Keratinocyte (primary cell): ENCODE data around the gene ERG28. TPM values are rescaled to one million over a fixed set of nuclear protein-coding genes. Genes with fewer than 3 reads are reported as not detected.

Experiments used
- DNase-seq: peaks from one replicate; pipeline ENCODE4 v3.0.0-alpha.2; 2011; ENCODE audit warnings: low read depth, missing footprints, low spot score
- FAIRE-seq: peaks from 2 replicates; lab custom pipeline; 2011; peaks lifted over from hg19 to GRCh38; lab: Jason Lieb, UNC
- H2AFZ ChIP-seq: 2 replicates; pipeline ENCODE4 v1.6.0; 2012; ENCODE audit warnings: low read length, control low read depth, inconsistent platforms; ENCODE audit not compliant: control insufficient read depth
- H3K27ac ChIP-seq: 2 replicates; pipeline ENCODE4 v1.5.1; 2011; ENCODE audit warnings: low read length; ENCODE audit not compliant: control insufficient read depth, insufficient read depth
- H3K27me3 ChIP-seq: 3 replicates; pipeline ENCODE4 v1.6.0; 2011; ENCODE audit warnings: low read length; ENCODE audit not compliant: control insufficient read depth, insufficient read depth; ENCODE audit errors: extremely low read depth
- H3K36me3 ChIP-seq, 2 experiments: 2 replicates in 1 of 2; 3 replicates in 1 of 2; pipeline ENCODE4 v1.5.1; 2011; ENCODE audit warnings: low read length in 2 of 2, mild to moderate bottlenecking in 1 of 2; ENCODE audit not compliant: control insufficient read depth in 2 of 2, insufficient read depth in 2 of 2; ENCODE audit errors: extremely low read depth in 1 of 2
- H3K4me1 ChIP-seq: 3 replicates; pipeline ENCODE4 v1.5.1; 2011; ENCODE audit warnings: low read length; ENCODE audit not compliant: control insufficient read depth, insufficient read depth; ENCODE audit errors: extremely low read depth
- H3K4me2 ChIP-seq: 3 replicates; pipeline ENCODE4 v1.6.0; 2011; ENCODE audit warnings: low read depth, low read length; ENCODE audit not compliant: control insufficient read depth, insufficient read depth; ENCODE audit errors: extremely low read depth
- H3K4me3 ChIP-seq, 3 experiments: fragments of 200-600 bp in 1 of 3; sonication (generic) in 1 of 3; 2 replicates in 2 of 3; 3 replicates in 1 of 3; pipeline ENCODE4 v1.5.1; 2011 to 2016; ENCODE audit warnings: low read length in 3 of 3, mild to moderate bottlenecking in 3 of 3, control low read depth in 2 of 3, inconsistent platforms in 1 of 3, low read depth in 1 of 3, mixed read lengths in 1 of 3, mixed run types in 1 of 3, moderate library complexity in 1 of 3; ENCODE audit not compliant: control insufficient read depth in 2 of 3, insufficient read depth in 2 of 3; ENCODE audit errors: extremely low read depth in 1 of 3
- H3K79me2 ChIP-seq: 2 replicates; pipeline ENCODE4 v1.6.0; 2012; ENCODE audit warnings: low read length; ENCODE audit not compliant: control insufficient read depth, insufficient read depth
- H3K9ac ChIP-seq: 3 replicates; pipeline ENCODE4 v1.6.0; 2011; ENCODE audit warnings: low read length; ENCODE audit not compliant: control insufficient read depth, insufficient read depth; ENCODE audit errors: extremely low read depth
- H3K9me1 ChIP-seq: 3 replicates; pipeline ENCODE4 v1.6.0; 2011; ENCODE audit warnings: low read length; ENCODE audit not compliant: control insufficient read depth, insufficient read depth; ENCODE audit errors: extremely low read depth
- H3K9me3 ChIP-seq: 2 replicates; pipeline ENCODE4 v1.5.1; 2012; ENCODE audit warnings: low read depth, low read length; ENCODE audit not compliant: control insufficient read depth
- H4K20me1 ChIP-seq: 3 replicates; pipeline ENCODE4 v1.6.0; 2011; ENCODE audit warnings: low read length; ENCODE audit not compliant: control insufficient read depth, insufficient read depth; ENCODE audit errors: extremely low read depth
- CTCF ChIP-seq, 3 experiments: IDR thresholded peaks in 1 of 3; conservative IDR thresholded peaks in 1 of 3; optimal IDR thresholded peaks in 1 of 3; 2 replicates in 2 of 3; 3 replicates in 1 of 3; pipeline versions ENCODE3 to v1.5.1; 2011; ENCODE audit warnings: low read length in 3 of 3, mild to moderate bottlenecking in 3 of 3, moderate library complexity in 2 of 3, control low read depth in 1 of 3, inconsistent platforms in 1 of 3; ENCODE audit not compliant: insufficient read depth in 2 of 3; ENCODE audit errors: extremely low read depth in 1 of 3
- EZH2 ChIP-seq: IDR thresholded peaks from one replicate; pipeline ENCODE4 v1.6.1; 2012; ENCODE audit warnings: inconsistent platforms, mild to moderate bottlenecking, low read length, moderate library complexity
- dilution Hi-C: fragments of 300-500 bp; cut with MboI; formaldehyde crosslinking; loops from one replicate; pipeline ENCODE4 v1.7.0; 2020; ENCODE audit warnings: low sequenced_read_pairs; ENCODE audit not compliant: extremely low pct_ligation_motif_present
- polyA plus RNA-seq, 5 experiments: library from polyadenylated mRNA; depleted of rRNA in 3 of 5; stranded (reverse) in 3 of 5; stranded (forward) in 1 of 5; unstranded in 1 of 5; fragments of >200 nt; gene quantifications; 1 replicate in 1 of 5; 2 replicates in 3 of 5; 3 replicates in 1 of 5; pipeline versions ENCODE4 v1.2.1 to v1.2.3, GENCODE V29; 2011 to 2012; ENCODE audit warnings: missing spikeins in 2 of 5, low read depth in 1 of 5, low replicate concordance in 1 of 5

Gene ERG28
- polyA plus RNA-seq, 1 donor (not counting 4 experiments of a cell fraction or from before 2014, with no cell fraction given): 59.8 TPM

- FAIRE-seq: no peak
- dilution Hi-C loops: no loop called here
- Histone ChIP-seq H3K9ac (no peak overlapping the region), H3K36me3 (peaks cover 0 to 11% of the 10 kb centered on the region in 2 experiments), H4K20me1 (no peaks in the 10 kb centered on the region), H3K27ac (no peak overlapping the region), H3K9me3 (no peaks in the 10 kb centered on the region), H3K9me1 (no peaks in the 10 kb centered on the region), H3K4me1 (peaks cover 4% of the 10 kb centered on the region), H3K4me2 (no peak overlapping the region), H2AFZ (no peak overlapping the region), H3K27me3 (no peaks in the 10 kb centered on the region), H3K79me2 (peaks cover 11% of the 10 kb centered on the region), H3K4me3 (no peak overlapping the region)
- TF ChIP-seq CTCF (optimal IDR thresholded peaks at IDR 0.05 in 1 of 3, IDR thresholded peaks at IDR 0.05 in 1 of 3, conservative IDR thresholded peaks at IDR 0.05 in 1 of 3; ENCODE audit: extremely low read depth in 1 of 3, insufficient read depth in 2 of 3, low read length in 3 of 3): no peak
- TF ChIP-seq EZH2: no peak
- DNase-seq: no peak
Observed at GRCh38 chr14:75667099-75667765, 6.6 kb upstream of the ERG28 start.

- Histone ChIP-seq H3K4me1 (peaks cover 14% of the 10 kb centered on the region), H3K79me2 (peaks cover 34% of the 10 kb centered on the region), H3K9ac (no peak overlapping the region), H3K4me2 (no peak overlapping the region), H3K27ac (no peak overlapping the region), H3K36me3 (peaks cover 0 to 7% of the 10 kb centered on the region in 2 experiments), H3K9me1 (no peaks in the 10 kb centered on the region), H2AFZ (no peak overlapping the region), H3K27me3 (no peaks in the 10 kb centered on the region), H3K4me3 (no peak overlapping the region), H4K20me1 (no peaks in the 10 kb centered on the region), H3K9me3 (no peaks in the 10 kb centered on the region)
- TF ChIP-seq EZH2 (no peak), CTCF (optimal IDR thresholded peaks at IDR 0.05 in 1 of 3, IDR thresholded peaks at IDR 0.05 in 1 of 3, conservative IDR thresholded peaks at IDR 0.05 in 1 of 3; ENCODE audit: extremely low read depth in 1 of 3, insufficient read depth in 2 of 3, low read length in 3 of 3) (no peak)
- dilution Hi-C loops: no loop called here
- no peak for DNase-seq
- FAIRE-seq: no peak
Observed at GRCh38 chr14:75662966-75663365, 2.3 kb upstream of the ERG28 start.
